Esophagus squamous epithelium (tissue), 5 donors: ENCODE results near the gene KIF5C. TPM values are rescaled to one million over a fixed set of nuclear protein-coding genes. Genes with fewer than 3 reads are reported as not detected.

ENCODE experiments used
- DNase-seq: peaks from one replicate; lab custom pipeline; 2025; lab: John Stamatoyannopoulos, UW
- H3K27ac ChIP-seq, 4 donors: fragments of 200-600 bp; sonication (generic); one replicate each; pipeline ENCODE4 v1.5.1; 2016 to 2019; ENCODE audit warnings: mild to moderate bottlenecking in 1 of 4
- H3K27me3 ChIP-seq, 4 donors: fragments of 200-600 bp; sonication (generic); 1 replicate in 3 of 4; 2 replicates in 1 of 4; pipeline versions ENCODE4 v1.5.1 to v1.6.0; 2017 to 2021; ENCODE audit warnings: antibody characterized with exemption in 1 of 4
- H3K36me3 ChIP-seq, 3 donors: fragments of 200-600 bp; sonication (generic); one replicate each; pipeline ENCODE4 v1.5.1; 2016 to 2019
- H3K4me1 ChIP-seq, 3 donors: fragments of 200-600 bp; sonication (generic); one replicate each; pipeline ENCODE4 v1.5.1; 2017 to 2019
- H3K4me3 ChIP-seq, 4 donors: fragments of 200-600 bp; sonication (generic); 1 replicate in 3 of 4; 2 replicates in 1 of 4; pipeline ENCODE4 v1.5.1; 2016 to 2019; ENCODE audit warnings: mild to moderate bottlenecking in 2 of 4, moderate library complexity in 1 of 4
- H3K9me3 ChIP-seq, 3 donors: fragments of 200-600 bp; sonication (generic); one replicate each; pipeline ENCODE4 v1.5.1; 2016 to 2019
- POLR2A ChIP-seq, 4 donors: fragments of 450-650 bp; IDR thresholded peaks; one replicate each; pipeline ENCODE4 v1.6.1; 2017; ENCODE audit warnings: antibody characterized with exemption in 4 of 4, mild to moderate bottlenecking in 4 of 4, moderate library complexity in 3 of 4
- WGBS, 2 donors: methylation state at CpG; one replicate each; pipeline ENCODE4 v1.1.5; 2018; 5-methylcytosine and 5-hydroxymethylcytosine counted together
- intact Hi-C: fragments of 100-400 bp; cut with DNase I; formaldehyde crosslinking; loops from one replicate; pipeline ENCODE4 v1.15.0; 2022
- total RNA-seq, 4 donors: library from RNA; depleted of rRNA; stranded (reverse); fragments of >200 nt; gene quantifications; one replicate each; pipeline ENCODE4 v1.1.0, GENCODE V29; 2016
- TF ChIP-seq, protein P1 (sequence below), 6 experiments: fragments of 450-650 bp in 4 of 6; fragments of 200-600 bp in 2 of 6; sonication (generic) in 2 of 6; IDR thresholded peaks; one replicate each; pipeline ENCODE4 v1.5.1; 2016 to 2019; ENCODE audit warnings: antibody characterized with exemption in 6 of 6, mild to moderate bottlenecking in 4 of 6, moderate library complexity in 4 of 6
- donor health status: DM: yes; HTN: yes; CAD: no.

The KIF5C gene
- total RNA-seq, 4 donors from 2014 or later, result 0.09 to 2.3 (median 0.41) TPM; not detected in 1

DNA sequence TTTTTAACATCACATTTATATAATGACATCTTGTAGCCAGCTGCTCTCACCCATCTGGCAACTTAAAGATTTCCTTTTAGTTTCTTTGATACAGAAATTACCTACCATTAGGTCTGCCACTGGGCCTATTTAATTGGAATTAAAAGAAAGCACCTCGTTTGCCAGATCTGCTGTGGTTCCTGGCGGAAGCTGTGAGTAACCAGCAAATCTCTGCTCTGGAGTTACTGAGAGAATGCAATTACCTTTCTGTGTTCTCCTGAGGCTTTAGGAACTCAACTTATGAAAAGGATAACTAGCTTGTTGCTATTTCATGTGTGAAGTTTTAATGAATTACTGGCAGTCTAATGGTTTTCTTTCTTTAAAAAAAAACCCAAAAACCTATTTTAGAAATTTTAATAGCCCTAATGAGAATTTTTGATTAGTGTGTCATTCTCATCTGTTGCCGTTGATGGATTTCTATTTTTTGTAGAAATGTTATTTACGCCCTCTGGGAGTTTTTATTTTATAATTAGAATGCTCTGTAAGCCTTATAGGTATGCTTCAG lies 93.8 kb downstream of the KIF5C start:
- WGBS, 2 donors, result 58 to 72% methylated on average over 4 of the region's 4 CpGs

DNA sequence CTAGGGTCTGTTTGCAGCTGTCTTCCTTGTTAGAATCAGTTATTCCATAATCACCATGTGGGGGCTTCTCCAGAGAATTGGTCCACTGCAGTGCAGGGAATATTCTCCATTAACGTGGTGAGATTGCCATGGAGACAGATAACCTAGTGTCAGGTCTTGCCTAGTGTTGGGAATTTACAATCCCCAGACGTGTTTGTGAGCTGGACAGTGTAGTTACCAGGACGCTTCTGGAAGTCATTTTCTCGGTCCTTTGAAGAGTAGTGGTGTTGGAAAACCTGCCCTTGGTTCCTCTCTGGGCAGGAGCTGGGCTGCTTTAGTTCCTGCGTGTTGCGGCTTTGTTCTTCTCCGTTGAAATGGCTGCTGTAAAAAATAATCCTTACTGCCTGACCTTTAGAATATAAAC lies 94.6 kb downstream of the KIF5C start:
- Histone ChIP-seq H3K4me3 (no peak overlapping the region), H3K4me1 (no peaks in the 10 kb centered on the region), H3K27ac (no peak overlapping the region), H3K36me3 (no peaks in the 10 kb centered on the region), H3K9me3 (no peaks in the 10 kb centered on the region), H3K27me3 (peaks cover 0 to 10% (median 0%) of the 10 kb centered on the region in 4 donors)
- intact Hi-C loops, result no loop called here
- WGBS, 2 donors, result 59 to 65% methylated on average over 5 to 7 of the region's 7 CpGs
- TF ChIP-seq, protein P1, sequence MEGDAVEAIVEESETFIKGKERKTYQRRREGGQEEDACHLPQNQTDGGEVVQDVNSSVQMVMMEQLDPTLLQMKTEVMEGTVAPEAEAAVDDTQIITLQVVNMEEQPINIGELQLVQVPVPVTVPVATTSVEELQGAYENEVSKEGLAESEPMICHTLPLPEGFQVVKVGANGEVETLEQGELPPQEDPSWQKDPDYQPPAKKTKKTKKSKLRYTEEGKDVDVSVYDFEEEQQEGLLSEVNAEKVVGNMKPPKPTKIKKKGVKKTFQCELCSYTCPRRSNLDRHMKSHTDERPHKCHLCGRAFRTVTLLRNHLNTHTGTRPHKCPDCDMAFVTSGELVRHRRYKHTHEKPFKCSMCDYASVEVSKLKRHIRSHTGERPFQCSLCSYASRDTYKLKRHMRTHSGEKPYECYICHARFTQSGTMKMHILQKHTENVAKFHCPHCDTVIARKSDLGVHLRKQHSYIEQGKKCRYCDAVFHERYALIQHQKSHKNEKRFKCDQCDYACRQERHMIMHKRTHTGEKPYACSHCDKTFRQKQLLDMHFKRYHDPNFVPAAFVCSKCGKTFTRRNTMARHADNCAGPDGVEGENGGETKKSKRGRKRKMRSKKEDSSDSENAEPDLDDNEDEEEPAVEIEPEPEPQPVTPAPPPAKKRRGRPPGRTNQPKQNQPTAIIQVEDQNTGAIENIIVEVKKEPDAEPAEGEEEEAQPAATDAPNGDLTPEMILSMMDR (IDR thresholded peaks at IDR 0.05), result no peak
- TF ChIP-seq POLR2A (IDR thresholded peaks at IDR 0.05), result no peak
- DNase-seq, result no peak

More for the DNA sequence above, 93.8 kb downstream of the KIF5C start:
- DNase-seq, result no peak
- no peaks in the 10 kb centered on the region for H3K9me3 ChIP-seq
- TF ChIP-seq POLR2A (IDR thresholded peaks at IDR 0.05), result no peak
- TF ChIP-seq, protein P1 (IDR thresholded peaks at IDR 0.05), result no peak
- H3K27ac ChIP-seq, result no peak overlapping the region
- no peaks in the 10 kb centered on the region for H3K36me3 ChIP-seq
- intact Hi-C loops, result no loop called here
- no peaks in the 10 kb centered on the region for H3K4me1 ChIP-seq
- H3K27me3 ChIP-seq, result peaks cover 0 to 12% (median 0%) of the 10 kb centered on the region in 4 donors
- H3K4me3 ChIP-seq, result no peak overlapping the region

DNA sequence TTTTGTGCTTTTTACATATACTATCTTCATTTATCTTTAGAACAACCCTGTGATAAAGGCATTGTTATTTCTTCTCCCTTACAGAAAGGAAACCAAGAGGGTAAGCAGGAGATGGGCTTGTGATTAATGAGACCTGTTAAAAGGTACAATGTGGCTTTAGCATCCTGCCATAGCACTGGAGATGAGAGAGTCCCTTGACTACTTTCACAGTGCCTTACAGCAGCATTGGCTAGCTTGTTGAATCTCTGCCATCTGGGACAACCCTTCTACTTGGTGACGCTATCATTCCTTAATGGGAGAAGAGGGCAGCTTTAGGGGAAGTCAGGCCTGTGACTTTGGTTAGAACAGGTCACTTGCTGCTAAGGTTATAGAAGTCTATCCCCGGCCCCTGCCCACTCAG lies 95.4 kb downstream of the KIF5C start:
- H3K9me3 ChIP-seq, result no peaks in the 10 kb centered on the region
- intact Hi-C loops, result no loop called here
- H3K4me3 ChIP-seq, result no peak overlapping the region
- peaks cover 0 to 2% (median 0%) of the 10 kb centered on the region in 3 donors for H3K4me1 ChIP-seq
- no peak for DNase-seq
- H3K27me3 ChIP-seq, result peaks cover 0 to 7% (median 0%) of the 10 kb centered on the region in 4 donors
- no peaks in the 10 kb centered on the region for H3K36me3 ChIP-seq
- 89 to 91% methylated on average over 2 of the region's 2 CpGs for WGBS, 2 donors
- no peak overlapping the region for H3K27ac ChIP-seq
- TF ChIP-seq POLR2A (IDR thresholded peaks at IDR 0.05), result no peak
- TF ChIP-seq, protein P1 (IDR thresholded peaks at IDR 0.05), result no peak

DNA sequence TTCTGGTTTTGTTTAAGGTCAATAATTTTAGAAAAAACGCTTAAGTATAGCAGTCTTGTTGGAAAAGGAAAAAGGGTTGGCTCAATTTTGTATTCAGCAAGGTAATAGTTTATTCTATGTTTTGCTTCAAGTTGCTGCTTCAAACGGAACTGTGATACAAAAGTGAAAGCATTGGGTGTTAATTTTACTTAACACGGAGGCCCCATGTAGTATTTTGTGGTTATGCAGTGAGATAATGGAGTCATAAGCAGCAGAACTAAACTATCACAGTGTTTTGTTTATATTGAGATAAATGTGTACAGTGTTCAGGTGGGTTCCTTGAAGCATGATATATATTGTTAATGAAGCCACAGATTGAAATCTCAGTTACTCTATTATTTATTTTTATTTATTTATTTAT lies 96.5 kb downstream of the KIF5C start:
- H3K4me3 ChIP-seq, result no peak overlapping the region
- peaks cover 0 to 4% (median 0%) of the 10 kb centered on the region in 3 donors for H3K4me1 ChIP-seq
- peaks cover 0 to 7% (median 0%) of the 10 kb centered on the region in 4 donors for H3K27me3 ChIP-seq
- DNase-seq, result no peak
- H3K27ac ChIP-seq, result no peak overlapping the region
- TF ChIP-seq POLR2A (IDR thresholded peaks at IDR 0.05), result no peak
- TF ChIP-seq, protein P1 (IDR thresholded peaks at IDR 0.05), result no peak
- WGBS, 2 donors, result 61 to 63% methylated on average over 3 of the region's 3 CpGs
- no peaks in the 10 kb centered on the region for H3K9me3 ChIP-seq
- H3K36me3 ChIP-seq, result no peaks in the 10 kb centered on the region
- intact Hi-C loops, result no loop called here

DNA sequence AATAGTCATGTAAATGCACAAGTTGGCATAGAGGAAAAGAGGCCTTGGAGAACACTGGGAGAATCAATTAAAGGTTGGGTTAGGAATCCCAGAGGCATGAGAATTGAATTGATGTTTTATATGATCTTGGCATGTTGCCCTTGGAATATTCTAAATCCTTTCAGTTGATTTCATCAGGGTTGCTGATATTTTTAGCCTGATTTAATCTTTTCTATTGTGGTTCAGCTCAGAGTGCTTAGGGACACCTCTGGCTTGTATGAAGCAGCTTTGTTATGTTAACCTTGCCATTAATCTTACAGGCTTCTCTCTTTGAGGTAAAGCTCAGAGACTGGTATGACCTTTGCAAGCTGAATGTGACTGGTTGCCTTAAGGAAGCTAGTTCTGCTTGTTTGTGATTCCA lies 99.1 kb downstream of the KIF5C start:
- Histone ChIP-seq H3K4me1 (peaks cover 0 to 4% (median 0%) of the 10 kb centered on the region in 3 donors), H3K36me3 (no peaks in the 10 kb centered on the region), H3K4me3 (no peak overlapping the region), H3K27me3 (peaks cover 0 to 7% (median 0%) of the 10 kb centered on the region in 4 donors), H3K27ac (no peak overlapping the region), H3K9me3 (no peaks in the 10 kb centered on the region)
- TF ChIP-seq, protein P1 (IDR thresholded peaks at IDR 0.05), result no peak
- no peak for TF ChIP-seq POLR2A (IDR thresholded peaks at IDR 0.05)
- DNase-seq, result no peak
- intact Hi-C loops, result no loop called here
